ENCODE measurements around the gene TMEM45A.
A peak's percentile ranks its signal among the peaks of the same experiment; 100 is the strongest.
"Not testable (repeated sequence)": the region's sequence is repeated elsewhere in the genome, so short reads cannot be mapped to it uniquely, and the experiment has no call there.

The TMEM45A gene

DNA sequence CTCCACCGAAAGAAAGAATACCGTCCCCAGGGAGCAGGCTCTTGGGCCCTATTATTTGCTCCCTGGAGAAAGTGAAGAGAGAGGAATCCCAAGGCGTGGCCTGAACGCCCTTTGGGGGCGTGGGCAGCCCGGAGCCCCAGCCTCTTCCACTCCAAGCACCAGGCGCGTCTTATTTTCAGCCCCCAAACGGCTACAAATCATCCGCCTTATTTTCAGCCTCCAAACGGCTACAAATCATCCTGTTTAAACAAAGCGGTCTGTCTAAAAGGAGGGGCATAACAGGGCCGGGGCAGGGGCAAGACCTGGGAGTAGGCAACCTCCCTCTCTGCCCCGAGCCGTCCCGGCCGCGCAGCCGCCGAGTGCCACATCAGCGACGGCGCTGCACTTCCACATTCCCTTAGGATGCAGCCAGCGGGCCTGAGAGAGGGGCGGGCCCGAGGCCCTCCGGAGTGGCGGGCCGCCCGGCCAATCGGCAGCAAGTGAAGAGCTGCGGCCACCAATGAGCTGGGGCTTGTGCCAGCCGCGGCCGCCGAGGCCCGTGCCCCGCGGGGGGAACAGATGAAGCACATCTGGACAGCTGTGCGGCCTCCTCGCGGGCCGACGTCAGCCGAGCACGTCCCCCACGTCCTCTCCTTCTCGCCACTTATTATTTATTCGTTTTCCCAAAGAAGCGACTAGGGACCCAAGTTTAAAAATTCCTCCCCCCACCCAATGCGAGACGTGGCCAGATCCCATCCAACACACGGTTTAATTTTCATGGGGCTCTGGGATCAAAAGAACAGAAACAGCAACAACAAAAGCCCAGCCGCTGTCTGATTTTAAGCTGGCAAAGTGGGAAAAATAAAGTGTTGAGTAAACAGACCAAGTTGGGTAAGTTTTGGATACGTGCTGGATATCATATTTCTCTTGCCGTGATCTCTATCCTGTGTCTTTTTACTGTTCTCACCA is at the start of gene TMEM45A:
Gene TMEM45A, plus strand, starts transcription at position 561 of the 948 bp plus-strand sequence. CDS start 62,593 bp downstream, outside the sequence.
- DNase-seq (ENCODE audit: low spot score): peak; percentile 99
- FAIRE-seq: peak; percentile 97

- FAIRE-seq: no peak
- no peak for DNase-seq (ENCODE audit: low spot score)
Observed at GRCh38 chr3:100443690-100444089, 48.7 kb upstream of the TMEM45A start.

DNA sequence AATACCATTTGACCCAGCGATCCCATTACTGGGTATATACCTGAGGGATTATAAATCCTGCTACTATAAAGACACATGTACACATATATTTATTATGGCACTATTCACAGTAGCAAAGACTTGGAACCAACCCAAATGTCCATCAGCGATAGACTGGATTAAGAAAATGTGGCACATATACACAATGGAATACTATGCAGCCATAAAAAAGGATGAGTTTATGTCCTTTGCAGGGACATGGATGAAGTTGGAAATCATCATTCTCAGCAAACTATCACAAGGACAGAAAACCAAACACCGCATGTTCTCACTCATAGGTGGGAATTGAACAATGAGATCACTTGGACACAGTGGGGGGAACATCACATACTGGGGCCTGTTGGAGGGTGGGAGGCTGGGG is 45.4 kb upstream of the TMEM45A start:
- not testable (repeated sequence) for FAIRE-seq; DNase-seq (ENCODE audit: low spot score)

DNA sequence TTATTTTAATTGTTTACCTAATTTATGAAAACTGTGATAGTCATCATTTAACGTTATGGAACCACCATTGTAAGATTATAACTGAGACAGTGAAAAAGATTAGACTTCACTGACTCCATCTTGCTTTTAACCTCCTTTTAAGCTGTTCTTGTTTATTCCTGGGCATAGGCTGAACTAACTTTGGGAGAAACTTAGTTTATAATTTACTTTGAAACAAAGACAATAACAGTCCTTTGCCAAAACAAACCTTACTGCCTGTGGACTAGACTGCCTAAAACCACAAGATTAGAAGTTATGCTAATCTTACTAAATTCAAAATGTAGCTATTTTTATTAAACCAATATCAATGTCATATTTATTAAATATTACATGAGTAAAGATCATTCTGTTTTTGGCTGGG is 44.3 kb upstream of the TMEM45A start:
- FAIRE-seq: no peak
- DNase-seq (ENCODE audit: low spot score): no peak

DNA sequence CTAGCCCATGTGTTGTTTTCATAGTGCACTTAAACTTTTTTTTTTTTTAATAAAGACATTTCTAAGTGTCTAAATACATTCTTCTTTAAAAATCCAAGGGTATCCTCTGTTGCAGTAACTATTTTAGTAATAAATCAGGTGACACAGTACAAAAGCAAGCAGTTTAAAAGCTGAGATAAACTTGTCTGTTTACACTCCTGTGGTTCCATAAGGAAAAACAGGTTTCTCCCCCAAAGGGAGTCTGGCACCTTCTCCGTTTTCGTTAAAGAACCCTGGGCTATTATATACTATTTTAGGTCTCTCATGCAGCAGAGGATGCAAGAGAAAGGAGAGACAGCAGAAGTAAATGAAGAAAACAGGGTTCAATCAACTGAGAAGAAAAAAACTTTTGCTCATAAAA is 43.2 kb upstream of the TMEM45A start:
- FAIRE-seq: no peak
- no peak for DNase-seq (ENCODE audit: low spot score)

GRCh38 chr3:100454677-100455076 is 37.7 kb upstream of the TMEM45A start:
- DNase-seq (ENCODE audit: low spot score) (no peak), FAIRE-seq (no peak)

- FAIRE-seq: no peak
- DNase-seq (ENCODE audit: low spot score): no peak
Observed at GRCh38 chr3:100455841-100456550, 36.4 kb upstream of the TMEM45A start.

GRCh38 chr3:100456745-100457144 is 35.7 kb upstream of the TMEM45A start:
- FAIRE-seq: no peak

DNA sequence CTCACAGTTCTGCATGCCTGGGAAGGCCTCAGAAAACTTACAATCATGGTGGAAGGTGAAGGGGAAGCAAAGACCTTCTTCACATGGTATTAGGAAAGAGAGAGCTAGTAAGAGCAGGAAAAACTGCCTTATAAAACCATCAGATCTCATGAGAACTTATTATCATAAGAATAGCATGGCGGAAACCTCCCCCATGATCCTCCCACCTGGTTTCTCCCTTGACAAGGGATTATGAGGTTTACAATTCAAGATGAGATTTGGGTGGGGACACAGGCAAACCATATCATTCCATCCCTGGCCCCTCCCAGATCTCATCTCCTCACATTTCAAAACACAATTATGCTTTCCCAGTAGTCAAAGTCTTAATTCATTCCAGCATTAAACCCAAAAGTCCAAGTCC is 34.6 kb upstream of the TMEM45A start:
- FAIRE-seq: no peak

More at GRCh38 chr3:100456745-100457144, 35.7 kb upstream of the TMEM45A start:
- DNase-seq (ENCODE audit: low spot score): no peak

DNA sequence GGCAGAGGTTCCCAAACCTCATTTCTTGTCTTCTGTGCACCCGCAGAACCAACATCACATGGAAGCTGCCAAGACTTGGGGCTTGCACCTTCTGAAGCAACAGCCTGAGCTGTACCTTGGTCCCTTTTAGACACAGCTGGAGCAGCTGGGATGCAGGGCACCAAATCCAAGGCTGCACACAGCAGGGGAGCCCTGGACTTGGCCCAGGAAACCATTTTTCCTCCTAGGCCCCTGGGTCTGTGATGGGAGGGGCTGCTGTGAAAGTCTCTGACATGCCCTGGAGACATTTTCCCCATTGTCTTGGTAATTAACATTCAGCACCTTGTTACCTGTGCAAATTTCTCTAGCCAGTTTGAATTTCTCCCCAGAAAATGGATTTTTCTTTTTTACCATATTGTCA is 33.6 kb upstream of the TMEM45A start:
- FAIRE-seq: no peak
- no peak for DNase-seq (ENCODE audit: low spot score)

More for the DNA sequence above, 34.6 kb upstream of the TMEM45A start:
- no peak for DNase-seq (ENCODE audit: low spot score)

DNA sequence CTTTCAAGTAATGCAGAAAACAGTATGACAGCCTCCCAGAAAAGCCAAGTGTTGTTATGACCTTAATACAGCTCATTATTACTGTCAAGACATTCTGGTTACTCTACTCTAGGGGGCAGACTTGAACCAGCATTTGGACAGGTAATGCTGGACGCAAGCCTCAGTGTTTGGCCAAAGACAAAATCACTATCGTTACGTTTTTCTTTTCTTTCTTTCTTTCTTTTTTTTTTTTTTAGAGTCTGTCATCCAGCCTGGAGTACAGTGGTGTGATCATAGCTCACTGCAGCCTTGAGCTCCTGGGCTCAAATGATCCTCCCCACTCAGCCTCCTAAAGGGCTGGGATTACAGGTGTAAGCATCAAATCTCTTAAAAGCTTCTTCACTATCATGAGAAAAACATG is 29.4 kb upstream of the TMEM45A start:
- FAIRE-seq (peak; percentile 63), DNase-seq (ENCODE audit: low spot score) (peak; percentile 69)

DNA sequence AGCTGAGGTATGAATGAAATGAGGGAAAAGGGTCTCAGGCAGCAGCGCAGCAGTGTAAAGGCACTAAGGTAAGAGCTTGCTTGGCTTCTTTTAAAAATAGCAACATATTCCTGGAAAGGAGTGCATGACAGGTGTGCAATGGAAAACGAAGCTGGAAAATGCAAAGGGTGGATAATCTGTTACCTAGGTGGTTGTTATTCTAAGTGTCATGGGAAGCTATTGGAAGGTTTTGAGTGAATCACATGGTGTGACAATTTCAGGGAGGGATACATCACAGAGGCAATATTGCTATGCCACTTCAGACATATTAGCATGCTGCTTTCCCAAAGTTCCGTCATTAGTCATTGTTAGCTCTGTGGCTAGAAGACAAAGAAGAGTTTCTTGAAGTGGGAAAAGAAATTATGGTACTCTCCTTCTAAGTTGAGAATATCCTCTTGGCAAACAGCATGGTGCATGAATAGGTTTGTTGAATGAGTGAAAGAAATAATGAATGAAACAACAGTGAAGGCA is 28.7 kb upstream of the TMEM45A start:
- no peak for FAIRE-seq
- DNase-seq (ENCODE audit: low spot score): no peak

- no peak for FAIRE-seq
- DNase-seq (ENCODE audit: low spot score): no peak
Observed at GRCh38 chr3:100465892-100466777, 26.3 kb upstream of the TMEM45A start.

GRCh38 chr3:100467133-100467532 is 25.3 kb upstream of the TMEM45A start:
- DNase-seq (ENCODE audit: low spot score) (no peak), FAIRE-seq (no peak)

GRCh38 chr3:100468676-100469075 is 23.7 kb upstream of the TMEM45A start:
- FAIRE-seq (no peak), DNase-seq (ENCODE audit: low spot score) (no peak)

- no peak for FAIRE-seq
- no peak for DNase-seq (ENCODE audit: low spot score)
Observed at GRCh38 chr3:100470951-100471350, 21.5 kb upstream of the TMEM45A start.

- FAIRE-seq (no peak), DNase-seq (ENCODE audit: low spot score) (no peak)
Observed at GRCh38 chr3:100471444-100471843, 21.0 kb upstream of the TMEM45A start.

- DNase-seq (ENCODE audit: low spot score); FAIRE-seq: not testable (repeated sequence)
Observed at GRCh38 chr3:100477851-100478360, 14.5 kb upstream of the TMEM45A start.

GRCh38 chr3:100478521-100478920 is 13.9 kb upstream of the TMEM45A start:
- FAIRE-seq; DNase-seq (ENCODE audit: low spot score): not testable (repeated sequence)

GRCh38 chr3:100480081-100480480 is 12.3 kb upstream of the TMEM45A start:
- FAIRE-seq: no peak
- DNase-seq (ENCODE audit: low spot score): no peak

- DNase-seq (ENCODE audit: low spot score) (no peak), FAIRE-seq (no peak)
Observed at GRCh38 chr3:100482176-100482575, 10.2 kb upstream of the TMEM45A start.

Data from urothelium cell line (cell line).